Measurements from ENCODE around the gene ZNF175.

Gene ZNF175

DNA sequence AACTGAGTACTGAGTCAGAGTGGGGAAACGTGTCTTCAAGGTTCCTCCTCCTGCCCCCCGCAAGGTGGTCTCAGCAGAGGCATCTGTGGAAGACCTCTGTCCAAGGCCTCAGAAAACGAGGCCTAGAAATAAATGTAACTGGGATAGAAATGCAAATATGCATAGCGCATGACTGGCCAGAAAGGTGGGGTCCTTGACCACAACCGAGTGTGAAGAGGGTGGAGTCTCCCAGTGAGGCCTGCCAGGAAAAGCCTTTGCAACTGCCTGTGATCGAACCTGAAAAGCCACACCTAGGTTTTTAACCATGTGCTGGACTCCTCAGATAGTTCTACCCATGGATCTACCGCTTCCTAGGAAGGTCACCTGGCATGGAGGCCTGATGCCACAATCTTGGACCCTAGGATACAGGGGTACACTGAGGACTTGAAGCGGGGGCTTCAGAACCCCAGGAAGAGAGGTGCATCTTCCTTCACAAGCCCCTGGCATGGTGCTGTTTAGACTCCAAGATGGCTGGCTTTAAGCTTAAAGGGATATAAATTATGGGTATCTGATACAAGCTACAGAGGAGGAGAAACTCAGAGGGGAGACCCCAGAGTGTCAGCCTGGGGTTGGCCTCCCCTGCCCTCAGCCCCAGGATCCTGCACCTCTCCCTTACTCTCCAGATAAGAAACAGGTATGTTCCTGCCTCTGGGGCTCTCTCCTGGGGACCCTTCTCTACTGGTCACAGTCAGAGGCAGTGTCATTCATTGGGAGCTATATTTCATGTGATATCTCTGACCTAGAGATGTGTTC, 21.4 kb upstream of the ZNF175 start:
- TF ChIP-seq, protein P1, sequence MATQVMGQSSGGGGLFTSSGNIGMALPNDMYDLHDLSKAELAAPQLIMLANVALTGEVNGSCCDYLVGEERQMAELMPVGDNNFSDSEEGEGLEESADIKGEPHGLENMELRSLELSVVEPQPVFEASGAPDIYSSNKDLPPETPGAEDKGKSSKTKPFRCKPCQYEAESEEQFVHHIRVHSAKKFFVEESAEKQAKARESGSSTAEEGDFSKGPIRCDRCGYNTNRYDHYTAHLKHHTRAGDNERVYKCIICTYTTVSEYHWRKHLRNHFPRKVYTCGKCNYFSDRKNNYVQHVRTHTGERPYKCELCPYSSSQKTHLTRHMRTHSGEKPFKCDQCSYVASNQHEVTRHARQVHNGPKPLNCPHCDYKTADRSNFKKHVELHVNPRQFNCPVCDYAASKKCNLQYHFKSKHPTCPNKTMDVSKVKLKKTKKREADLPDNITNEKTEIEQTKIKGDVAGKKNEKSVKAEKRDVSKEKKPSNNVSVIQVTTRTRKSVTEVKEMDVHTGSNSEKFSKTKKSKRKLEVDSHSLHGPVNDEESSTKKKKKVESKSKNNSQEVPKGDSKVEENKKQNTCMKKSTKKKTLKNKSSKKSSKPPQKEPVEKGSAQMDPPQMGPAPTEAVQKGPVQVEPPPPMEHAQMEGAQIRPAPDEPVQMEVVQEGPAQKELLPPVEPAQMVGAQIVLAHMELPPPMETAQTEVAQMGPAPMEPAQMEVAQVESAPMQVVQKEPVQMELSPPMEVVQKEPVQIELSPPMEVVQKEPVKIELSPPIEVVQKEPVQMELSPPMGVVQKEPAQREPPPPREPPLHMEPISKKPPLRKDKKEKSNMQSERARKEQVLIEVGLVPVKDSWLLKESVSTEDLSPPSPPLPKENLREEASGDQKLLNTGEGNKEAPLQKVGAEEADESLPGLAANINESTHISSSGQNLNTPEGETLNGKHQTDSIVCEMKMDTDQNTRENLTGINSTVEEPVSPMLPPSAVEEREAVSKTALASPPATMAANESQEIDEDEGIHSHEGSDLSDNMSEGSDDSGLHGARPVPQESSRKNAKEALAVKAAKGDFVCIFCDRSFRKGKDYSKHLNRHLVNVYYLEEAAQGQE (IDR thresholded peaks at IDR 0.05; ENCODE audit: insufficient read depth in 1 of 2, low read depth in 2 of 2, low read length in 2 of 2), result no peak
- TF ChIP-seq TAF1 (IDR thresholded peaks at IDR 0.05; ENCODE audit: borderline replicate concordance, insufficient read depth, low read length), result no peak
- no peak for TF ChIP-seq POLR2AphosphoS5 (IDR thresholded peaks at IDR 0.05; ENCODE audit: low read depth, low read length)
- no peak for TF ChIP-seq SIN3A (IDR thresholded peaks at IDR 0.05; ENCODE audit: borderline replicate concordance, insufficient read depth, low read length)
- no peak for TF ChIP-seq FOXP2 (optimal IDR thresholded peaks at IDR 0.05; ENCODE audit: borderline replicate concordance, extremely low read depth, extremely low read length, insufficient read depth)

DNA sequence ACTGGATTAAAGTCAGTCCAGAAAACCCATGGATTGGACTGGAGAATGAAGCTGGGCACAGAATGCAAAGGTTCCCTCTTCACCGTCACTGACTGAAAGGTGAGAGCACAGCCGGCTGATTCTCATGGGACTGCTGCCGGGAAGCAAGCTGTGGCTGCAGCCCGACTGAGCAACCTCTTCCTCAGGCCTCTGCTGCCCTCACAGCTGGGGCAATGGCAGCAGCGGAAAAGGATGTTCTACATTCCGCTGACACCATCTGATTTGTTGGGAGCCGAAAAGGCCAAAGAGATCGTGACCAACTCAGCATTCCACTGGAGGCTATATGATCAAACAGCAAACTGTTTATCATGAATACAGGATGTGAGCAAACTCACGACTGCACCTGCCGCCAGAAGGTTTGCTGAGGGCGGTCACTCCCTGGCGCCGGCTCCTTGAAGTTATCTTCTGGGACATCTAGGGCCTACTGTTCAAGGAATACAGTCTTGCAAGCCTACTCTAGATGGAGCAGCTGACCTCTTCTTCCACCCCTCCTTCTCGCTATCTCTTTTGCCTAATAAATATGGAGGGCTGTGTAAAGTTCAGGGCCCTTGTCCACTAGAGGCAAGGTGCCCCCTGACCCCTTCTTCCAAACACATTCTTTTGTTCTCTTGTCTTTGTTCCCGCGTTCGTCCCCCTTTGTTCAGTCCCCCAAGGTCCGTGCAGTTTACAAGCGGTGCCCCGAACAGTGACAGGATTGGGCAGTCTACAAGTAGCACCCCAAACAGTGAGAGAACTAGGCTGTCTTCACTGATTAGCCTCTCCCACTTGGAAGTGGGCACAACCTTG, 20.0 kb upstream of the ZNF175 start:
- no peak for TF ChIP-seq TAF1 (IDR thresholded peaks at IDR 0.05; ENCODE audit: borderline replicate concordance, insufficient read depth, low read length)
- no peak for TF ChIP-seq SIN3A (IDR thresholded peaks at IDR 0.05; ENCODE audit: borderline replicate concordance, insufficient read depth, low read length)
- TF ChIP-seq, protein P1 (IDR thresholded peaks at IDR 0.05; ENCODE audit: insufficient read depth in 1 of 2, low read depth in 2 of 2, low read length in 2 of 2), result no peak
- TF ChIP-seq POLR2AphosphoS5 (IDR thresholded peaks at IDR 0.05; ENCODE audit: low read depth, low read length), result no peak
- TF ChIP-seq FOXP2 (optimal IDR thresholded peaks at IDR 0.05; ENCODE audit: borderline replicate concordance, extremely low read depth, extremely low read length, insufficient read depth), result no peak

DNA sequence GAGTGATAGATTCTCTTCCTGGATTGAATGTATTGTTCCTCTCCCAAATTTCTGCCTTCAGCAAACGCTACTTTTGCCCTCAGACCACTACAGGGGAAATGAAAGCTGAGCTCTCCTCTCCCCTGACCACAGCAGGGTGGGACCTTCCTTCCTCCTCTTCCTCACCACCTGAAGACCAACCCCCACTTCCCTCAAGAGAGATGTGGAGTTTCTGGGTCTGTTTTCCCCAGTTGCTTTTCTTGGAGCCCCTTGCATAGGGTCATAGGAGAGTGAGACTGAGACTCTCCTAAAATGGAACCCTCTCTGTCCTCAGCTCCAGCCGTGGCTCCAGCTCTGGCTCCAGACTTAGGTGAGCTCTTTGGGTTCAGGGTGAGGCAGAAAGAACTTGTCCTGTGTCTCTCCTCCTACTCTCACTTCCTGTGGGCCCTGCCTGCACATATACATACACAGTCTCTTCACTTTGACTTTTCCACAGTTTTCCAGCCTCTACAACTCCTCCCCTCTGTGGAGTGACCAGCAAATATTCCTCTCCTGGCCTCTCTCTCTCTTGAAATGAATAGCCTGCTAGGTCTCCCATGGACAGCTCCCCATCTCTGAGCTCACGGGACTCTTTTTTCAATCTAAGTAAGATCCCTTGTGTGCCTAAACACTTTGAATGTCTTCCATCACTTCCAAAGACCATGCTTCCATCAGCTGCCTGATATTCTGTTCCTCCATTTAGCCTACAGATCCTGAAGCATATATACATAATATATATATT, 19.2 kb upstream of the ZNF175 start:
- TF ChIP-seq, protein P1 (IDR thresholded peaks at IDR 0.05; ENCODE audit: insufficient read depth in 1 of 2, low read depth in 2 of 2, low read length in 2 of 2), result peak in 1 of 2 experiments; percentile 65; a peak in 1 of 4 replicates
- no peak for TF ChIP-seq FOXP2 (optimal IDR thresholded peaks at IDR 0.05; ENCODE audit: borderline replicate concordance, extremely low read depth, extremely low read length, insufficient read depth)

DNA sequence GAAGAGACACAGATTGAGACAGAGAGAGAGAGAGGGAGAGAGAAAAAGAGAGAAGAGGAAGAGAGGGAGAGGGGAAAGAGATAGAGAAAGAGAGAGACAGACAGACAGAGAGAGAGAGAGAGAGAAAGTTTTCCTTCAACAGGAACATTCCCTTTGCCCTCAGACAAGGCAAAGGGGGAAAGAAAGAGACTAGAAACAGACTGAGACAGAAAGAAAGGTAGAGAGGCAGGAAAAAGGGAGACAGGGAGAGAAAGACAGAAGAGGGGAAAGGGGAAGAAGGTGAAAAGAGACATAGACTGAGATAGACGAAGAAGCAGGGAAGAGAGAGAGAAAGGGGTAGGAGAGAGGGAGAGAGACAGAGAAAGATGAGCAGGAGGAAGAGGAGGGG, 18.5 kb upstream of the ZNF175 start:
- TF ChIP-seq SIN3A (IDR thresholded peaks at IDR 0.05; ENCODE audit: borderline replicate concordance, insufficient read depth, low read length) (no peak), TAF1 (IDR thresholded peaks at IDR 0.05; ENCODE audit: borderline replicate concordance, insufficient read depth, low read length) (no peak), POLR2AphosphoS5 (IDR thresholded peaks at IDR 0.05; ENCODE audit: low read depth, low read length) (no peak), FOXP2 (optimal IDR thresholded peaks at IDR 0.05; ENCODE audit: borderline replicate concordance, extremely low read depth, extremely low read length, insufficient read depth) (no peak)
- TF ChIP-seq, protein P1 (IDR thresholded peaks at IDR 0.05; ENCODE audit: insufficient read depth in 1 of 2, low read depth in 2 of 2, low read length in 2 of 2), result no peak

Data from PFSK-1 (cell line).